ENCODE data around the gene NPLOC4. TPM values are rescaled to one million over a fixed set of nuclear protein-coding genes. Genes with fewer than 3 reads are reported as not detected.
A peak's percentile ranks its signal among the peaks of the same experiment; 100 is the strongest.

The NPLOC4 gene
- total and polyA plus RNA-seq, 2 of the 13 experiments (the other 11 are each of a cell fraction or from before 2014, with no cell fraction given): 57.0 to 97.0 TPM

- peak; percentile 36; the same call in 1 of the 2 replicates for TF ChIP-seq MLX (CRISPR knock-in tag; IDR thresholded peaks at IDR 0.05)
- TF ChIP-seq GABPB1 (CRISPR knock-in tag; IDR thresholded peaks at IDR 0.05): peak; percentile 96
- no peak for TF ChIP-seq MBD4 (IDR thresholded peaks at IDR 0.05; ENCODE audit: borderline replicate concordance, low read length)
- TF ChIP-seq HNRNPUL1 (IDR thresholded peaks at IDR 0.05; ENCODE audit: low read depth, low read length): no peak
- no peak for TF ChIP-seq ZNF670 (CRISPR knock-in tag; IDR thresholded peaks at IDR 0.05; ENCODE audit: borderline replicate concordance)
- no peak; the same call in 1 of the 2 replicates for TF ChIP-seq TFDP1 (CRISPR knock-in tag; IDR thresholded peaks at IDR 0.05; ENCODE audit: borderline replicate concordance)
- TF ChIP-seq ZNF264 (CRISPR knock-in tag; IDR thresholded peaks at IDR 0.05): no peak; the same call in 1 of the 2 replicates
- no peak for TF ChIP-seq NR1H2 (CRISPR knock-in tag; IDR thresholded peaks at IDR 0.05; ENCODE audit: borderline replicate concordance, low read depth)
- TF ChIP-seq BCL3 (CRISPR knock-in tag; IDR thresholded peaks at IDR 0.05): peak; percentile 66; the same call in 1 of the 2 replicates
- TF ChIP-seq KDM1A (CRISPR knock-in tag; IDR thresholded peaks at IDR 0.05): no peak
- TF ChIP-seq ZBTB38 (CRISPR knock-in tag; IDR thresholded peaks at IDR 0.05): no peak
- TF ChIP-seq ZNF652 (CRISPR knock-in tag; IDR thresholded peaks at IDR 0.05; ENCODE audit: borderline replicate concordance, low read depth): no peak
- TF ChIP-seq ZMYM3 (CRISPR knock-in tag; IDR thresholded peaks at IDR 0.05): no peak
- no peak for TF ChIP-seq ZNF781 (CRISPR knock-in tag; IDR thresholded peaks at IDR 0.05; ENCODE audit: borderline replicate concordance, not compliant biosample characterization)
- TF ChIP-seq LCORL (IDR thresholded peaks at IDR 0.05): no peak
- TF ChIP-seq LCORL (CRISPR knock-in tag; IDR thresholded peaks at IDR 0.05): peak; percentile 29; the same call in 1 of the 2 replicates
- peak; percentile 60 for TF ChIP-seq SRSF1 (optimal IDR thresholded peaks at IDR 0.05; ENCODE audit: low read depth, low read length)
- TF ChIP-seq ZNF253 (CRISPR knock-in tag; IDR thresholded peaks at IDR 0.05; ENCODE audit: borderline replicate concordance): no peak
- peak; percentile 52 for TF ChIP-seq BCL6 (CRISPR knock-in tag; IDR thresholded peaks at IDR 0.05)
- no peak for TF ChIP-seq SOX6 (IDR thresholded peaks at IDR 0.05)
- TF ChIP-seq SOX6 (CRISPR knock-in tag; IDR thresholded peaks at IDR 0.05): peak; percentile 84
- no peak for TF ChIP-seq CEBPB (IDR thresholded peaks at IDR 0.05; ENCODE audit: borderline replicate concordance, low read depth, low read length)
- TF ChIP-seq HOXA7 (CRISPR knock-in tag; IDR thresholded peaks at IDR 0.05): no peak
- 0 out of 2 replicates have a peak, but pooled peaks have one; percentile 53 for TF ChIP-seq ZNF124 (CRISPR knock-in tag; IDR thresholded peaks at IDR 0.05)
- TF ChIP-seq ASH2L (IDR thresholded peaks at IDR 0.05; ENCODE audit: insufficient read length, low read depth, low read length): peak; percentile 90
- no peak for TF ChIP-seq THYN1 (CRISPR knock-in tag; IDR thresholded peaks at IDR 0.05; ENCODE audit: borderline replicate concordance, low read depth)
- peak; percentile 5; the same call in 1 of the 2 replicates for TF ChIP-seq CEBPG (CRISPR knock-in tag; IDR thresholded peaks at IDR 0.05)
- no peak for TF ChIP-seq JUN (CRISPR knock-in tag; IDR thresholded peaks at IDR 0.05)
- TF ChIP-seq SPEN (CRISPR knock-in tag; IDR thresholded peaks at IDR 0.05; ENCODE audit: low read depth): peak; percentile 87
Observed at GRCh38 chr17:81683584-81684441, 46.9 kb upstream of the NPLOC4 start, which contains the start of the genes ARL16 and HGS (continued).

Data from HepG2 (cell line).